Mammary epithelial cell (primary cell): ENCODE measurements around the gene HSD17B3.

ENCODE experiments used
- EZH2 ChIP-seq: IDR thresholded peaks from 2 replicates; pipeline ENCODE4 v1.6.1; 2012; ENCODE audit warnings: low read length, inconsistent platforms, borderline replicate concordance
- TF ChIP-seq, protein P1 (sequence below), 2 donors: IDR thresholded peaks in 1 of 2; conservative IDR thresholded peaks in 1 of 2; 2 replicates each; pipeline ENCODE4 v1.5.1; 2011 to 2012; ENCODE audit warnings: inconsistent platforms in 2 of 2, low read length in 2 of 2, mild to moderate bottlenecking in 2 of 2, control low read depth in 1 of 2, low read depth in 1 of 2; ENCODE audit not compliant: insufficient read depth in 1 of 2; ENCODE audit errors: extremely low read depth in 1 of 2

GRCh38 chr9:96338299-96338698 is 36.3 kb upstream of the HSD17B3 start:
- TF ChIP-seq, protein P1, sequence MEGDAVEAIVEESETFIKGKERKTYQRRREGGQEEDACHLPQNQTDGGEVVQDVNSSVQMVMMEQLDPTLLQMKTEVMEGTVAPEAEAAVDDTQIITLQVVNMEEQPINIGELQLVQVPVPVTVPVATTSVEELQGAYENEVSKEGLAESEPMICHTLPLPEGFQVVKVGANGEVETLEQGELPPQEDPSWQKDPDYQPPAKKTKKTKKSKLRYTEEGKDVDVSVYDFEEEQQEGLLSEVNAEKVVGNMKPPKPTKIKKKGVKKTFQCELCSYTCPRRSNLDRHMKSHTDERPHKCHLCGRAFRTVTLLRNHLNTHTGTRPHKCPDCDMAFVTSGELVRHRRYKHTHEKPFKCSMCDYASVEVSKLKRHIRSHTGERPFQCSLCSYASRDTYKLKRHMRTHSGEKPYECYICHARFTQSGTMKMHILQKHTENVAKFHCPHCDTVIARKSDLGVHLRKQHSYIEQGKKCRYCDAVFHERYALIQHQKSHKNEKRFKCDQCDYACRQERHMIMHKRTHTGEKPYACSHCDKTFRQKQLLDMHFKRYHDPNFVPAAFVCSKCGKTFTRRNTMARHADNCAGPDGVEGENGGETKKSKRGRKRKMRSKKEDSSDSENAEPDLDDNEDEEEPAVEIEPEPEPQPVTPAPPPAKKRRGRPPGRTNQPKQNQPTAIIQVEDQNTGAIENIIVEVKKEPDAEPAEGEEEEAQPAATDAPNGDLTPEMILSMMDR (conservative IDR thresholded peaks at IDR 0.05 in 1 of 2, IDR thresholded peaks at IDR 0.05 in 1 of 2; ENCODE audit: extremely low read depth in 1 of 2, insufficient read depth in 1 of 2, low read depth in 1 of 2, low read length in 2 of 2), result no peak
- TF ChIP-seq EZH2, result no peak
